D721Med (cell line): ENCODE data around the gene PRRC2C.

ENCODE experiments used
- DNase-seq: peaks from one replicate; pipeline ENCODE4 v3.0.0; 2011; ENCODE audit warnings: low spot score; ENCODE audit not compliant: insufficient read length
- FAIRE-seq: peaks from 2 replicates; lab custom pipeline; 2011; peaks lifted over from hg19 to GRCh38; lab: Jason Lieb, UNC
- CTCF ChIP-seq: IDR thresholded peaks from 2 replicates; pipeline ENCODE4 v1.5.1; 2012; ENCODE audit warnings: mild to moderate bottlenecking, control low read depth; ENCODE audit not compliant: insufficient read depth; ENCODE audit errors: missing control alignments

Gene PRRC2C

GRCh38 chr1:171563675-171564074 lies 78.3 kb downstream of the PRRC2C start:
- FAIRE-seq (peak; percentile 35), DNase-seq (no peak)
- no peak for TF ChIP-seq CTCF

- TF ChIP-seq CTCF = peak; percentile 17
- FAIRE-seq (peak; percentile 51), DNase-seq (no peak)
These were observed 81.1 kb downstream of the PRRC2C start for GRCh38 chr1:171566467-171566866.

GRCh38 chr1:171570295-171570694 lies 85.0 kb downstream of the PRRC2C start:
- DNase-seq (no peak), FAIRE-seq (peak; percentile 87)
- TF ChIP-seq CTCF = no peak

GRCh38 chr1:171576144-171576543 lies 90.8 kb downstream of the PRRC2C start:
- TF ChIP-seq CTCF = no peak
- FAIRE-seq = no peak
- DNase-seq = no peak

- DNase-seq (no peak), FAIRE-seq (peak; percentile 84)
- no peak for TF ChIP-seq CTCF
These were observed 95.9 kb downstream of the PRRC2C start for GRCh38 chr1:171581226-171581625.

- TF ChIP-seq CTCF = no peak
- DNase-seq = no peak
- no peak for FAIRE-seq
These were observed 96.4 kb downstream of the PRRC2C start for GRCh38 chr1:171581766-171582165.

GRCh38 chr1:171582589-171582988 lies 97.3 kb downstream of the PRRC2C start:
- FAIRE-seq (no peak), DNase-seq (no peak)
- TF ChIP-seq CTCF = no peak
